HG03442 (cell line): ENCODE data around the gene PAX9.

ENCODE experiments used
- ATAC-seq: cut with Tn5 transposase; IDR thresholded peaks from one replicate; pipeline ENCODE4 v1.9.1; 2021; ENCODE audit warnings: mild to moderate bottlenecking, moderate library complexity; ENCODE audit not compliant: unreplicated experiment

PAX9 gene

DNA sequence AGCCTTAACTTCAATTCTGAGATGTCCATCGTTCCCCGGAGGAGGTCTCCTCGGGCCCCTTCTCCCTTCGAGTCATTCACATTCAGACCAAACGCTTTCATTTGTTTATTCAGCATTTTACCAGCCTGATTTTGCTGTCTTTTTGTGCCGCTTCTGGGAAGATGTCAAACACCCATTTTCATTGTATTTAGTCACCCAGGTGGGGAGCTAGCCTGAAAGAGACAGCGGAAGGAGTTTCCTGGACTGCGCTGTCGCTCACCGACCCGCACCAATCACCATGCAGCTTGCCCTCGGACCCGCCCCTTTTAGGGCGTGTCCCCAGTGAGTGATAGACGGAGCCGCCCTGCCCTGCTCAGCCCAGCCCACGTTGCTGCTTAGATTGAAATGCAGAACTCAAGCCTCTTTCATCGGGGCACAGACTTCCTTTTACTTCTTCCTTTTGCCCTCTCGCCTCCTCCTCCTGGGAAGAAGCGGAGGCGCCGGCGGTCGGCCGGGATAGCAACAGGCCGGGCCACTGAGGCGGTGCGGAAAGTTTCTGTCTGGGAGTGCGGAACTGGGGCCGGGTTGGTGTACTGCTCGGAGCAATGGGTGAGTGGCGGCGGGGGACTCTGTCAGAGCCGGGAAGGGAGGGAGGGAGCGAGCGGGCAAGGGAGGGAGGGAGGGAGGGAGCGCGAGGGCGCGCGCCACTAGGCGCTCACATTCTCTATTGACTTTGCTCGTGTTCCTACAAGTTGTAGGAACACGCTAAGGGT lies at the start of gene PAX9:
Gene PAX9, plus strand, starts transcription at position 355 of the 752 bp plus-strand sequence. Its CDS starts 230 bp downstream, at position 585.
- peak; percentile 83 for ATAC-seq

DNA sequence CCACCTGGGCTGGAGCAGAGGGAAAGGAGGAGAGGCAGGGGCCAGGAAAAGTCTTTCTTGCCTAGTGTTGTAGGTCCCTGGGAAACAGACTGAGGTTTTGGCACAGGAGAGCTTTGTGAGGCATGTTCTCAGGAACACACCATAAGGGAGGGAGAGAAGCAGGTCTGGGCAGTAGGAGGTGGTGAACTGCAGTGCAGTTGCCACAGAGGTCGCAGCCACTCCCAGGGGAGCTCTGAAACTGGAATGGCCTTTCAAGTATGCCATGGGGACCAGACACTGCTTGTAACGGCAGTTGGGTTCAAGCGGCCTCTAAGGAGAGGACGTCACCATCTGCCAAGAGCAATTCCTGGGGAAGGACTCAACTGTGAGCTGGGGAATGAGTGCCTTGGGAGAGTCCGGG lies 43.8 kb upstream of the PAX9 start:
- no peak for ATAC-seq

DNA sequence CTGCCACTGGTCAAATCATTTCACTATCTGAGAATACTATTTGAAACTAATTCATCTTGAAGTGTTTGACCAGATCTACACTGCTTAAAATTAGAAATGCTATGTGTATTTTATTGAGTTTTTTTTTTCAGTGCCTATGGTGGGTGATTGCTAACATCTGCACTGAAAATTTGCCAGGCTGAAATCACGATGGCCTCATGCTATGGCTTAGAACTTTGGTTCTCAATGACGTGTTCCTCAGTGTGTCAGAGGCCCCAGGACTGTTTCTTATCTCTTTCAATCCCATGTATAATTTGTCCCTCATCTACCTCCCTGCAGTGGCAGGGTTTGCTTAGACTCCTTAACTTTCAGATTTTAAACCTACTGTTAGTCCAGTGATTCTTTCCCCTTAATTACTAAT lies 43.0 kb upstream of the PAX9 start:
- no peak for ATAC-seq

DNA sequence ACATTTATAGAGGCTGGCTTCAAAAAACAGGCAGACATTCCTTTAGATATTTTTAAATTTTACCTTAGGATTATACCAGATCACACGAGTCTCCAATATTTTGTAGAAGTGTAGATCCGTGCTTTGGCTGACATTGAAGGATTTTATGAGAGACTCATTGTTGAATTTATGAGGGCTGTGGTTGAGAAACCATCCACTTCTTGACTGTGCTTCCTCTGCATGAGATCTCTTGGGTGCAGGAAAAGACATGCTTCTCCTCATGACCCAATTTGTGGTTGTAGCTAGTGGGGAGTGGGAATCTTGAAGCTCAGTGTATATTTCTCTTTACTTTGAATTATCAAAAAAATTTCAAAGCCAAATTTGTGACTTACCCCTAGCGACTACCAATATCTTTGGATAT lies 42.5 kb upstream of the PAX9 start:
- ATAC-seq, result no peak

DNA sequence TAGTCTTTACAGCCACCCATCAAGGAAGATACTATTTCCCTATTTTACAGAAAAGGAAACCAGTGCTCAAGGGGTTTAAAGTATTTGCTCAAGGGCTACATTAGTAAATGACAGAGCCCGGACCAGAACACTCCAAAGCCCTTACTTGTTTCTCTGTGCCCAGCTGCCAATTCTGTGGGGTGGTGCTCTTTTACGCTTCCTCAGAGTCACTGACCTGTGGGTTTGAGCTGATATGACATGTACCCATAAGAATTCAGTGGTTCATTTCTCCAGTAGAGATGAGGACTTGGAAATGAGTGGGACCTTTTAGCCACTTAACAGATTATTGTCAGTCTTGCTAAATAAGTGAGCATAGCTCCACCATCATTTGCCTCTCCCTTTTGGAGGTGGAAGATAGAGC lies 41.8 kb upstream of the PAX9 start:
- no peak for ATAC-seq

DNA sequence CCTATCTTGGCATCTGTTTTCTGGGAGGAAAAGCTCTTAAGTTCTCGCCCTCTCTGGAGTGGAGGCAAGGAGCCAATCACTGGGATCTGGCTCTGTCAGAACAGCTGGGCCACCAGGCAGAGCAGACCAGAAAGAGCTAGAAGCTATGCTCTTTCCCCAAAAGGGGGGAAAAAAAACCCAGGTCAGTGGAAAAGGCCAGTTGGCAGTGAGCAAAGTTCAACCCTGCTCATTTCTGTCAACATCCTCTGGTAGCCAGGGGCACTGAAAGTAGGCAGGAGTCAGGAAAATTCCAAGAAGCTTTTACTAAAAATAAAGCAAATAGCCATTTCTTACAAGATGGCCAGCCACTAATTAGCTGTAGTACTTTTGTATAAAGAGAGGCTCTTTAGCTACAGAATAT lies 36.6 kb upstream of the PAX9 start:
- no peak for ATAC-seq

DNA sequence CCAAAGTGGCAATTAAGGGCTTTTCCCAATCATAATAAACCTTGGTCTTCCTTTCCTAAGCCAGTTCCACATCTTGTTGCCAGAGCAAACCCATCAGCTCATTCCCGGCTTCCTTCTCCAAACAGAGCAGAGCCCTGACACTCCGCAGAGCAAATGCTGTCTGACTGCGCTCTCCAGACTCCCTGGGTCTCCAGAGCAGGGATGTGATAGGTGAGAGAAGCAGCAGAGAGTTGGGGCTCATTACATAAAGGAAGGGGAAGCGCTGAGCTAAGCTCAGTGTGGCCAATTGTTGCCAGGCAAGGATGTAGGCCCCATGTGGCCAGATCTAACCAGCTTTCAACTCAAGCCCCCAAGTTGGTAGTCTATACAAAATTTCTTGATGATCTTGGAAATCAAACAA lies 36.2 kb upstream of the PAX9 start:
- ATAC-seq, result no peak

DNA sequence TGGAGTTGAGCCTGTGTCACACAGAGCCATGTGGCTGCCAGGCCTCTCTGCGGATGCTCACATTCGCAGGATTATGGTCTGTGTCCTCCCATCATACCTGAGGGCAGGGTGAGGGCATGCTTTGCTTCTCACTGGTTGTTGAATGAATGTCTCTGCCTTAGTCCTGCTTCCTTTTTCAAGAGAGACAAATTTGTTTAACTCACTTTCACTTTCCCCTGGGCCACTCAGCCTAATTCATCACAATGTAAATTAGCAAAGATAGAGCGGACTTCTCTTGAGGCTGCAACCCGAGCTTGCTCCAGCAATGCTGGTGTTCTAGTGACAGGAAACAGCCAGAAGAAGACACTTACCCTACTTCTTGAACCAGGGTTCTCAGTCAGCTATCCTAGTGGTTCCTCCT lies 35.5 kb upstream of the PAX9 start:
- peak; percentile 60 for ATAC-seq

DNA sequence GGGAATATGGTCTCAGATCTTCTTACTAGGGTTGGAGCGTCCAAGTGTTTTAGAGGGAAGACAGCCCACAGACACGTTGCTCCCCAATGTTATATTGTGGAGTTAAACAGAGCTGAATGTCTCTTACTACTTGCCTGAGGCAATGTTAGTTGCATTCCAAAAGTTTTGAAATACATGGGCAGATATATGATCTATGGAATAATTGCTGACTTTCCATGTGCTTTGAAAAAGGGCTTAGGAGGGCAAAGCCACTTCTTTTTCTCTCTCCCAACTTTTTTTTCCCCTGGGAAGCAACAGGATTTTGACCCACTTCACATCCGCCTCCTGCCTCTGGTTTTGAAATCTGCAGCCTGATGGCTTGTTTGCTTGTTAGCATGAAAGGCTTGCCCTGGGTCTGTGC lies 33.7 kb upstream of the PAX9 start:
- ATAC-seq, result no peak

DNA sequence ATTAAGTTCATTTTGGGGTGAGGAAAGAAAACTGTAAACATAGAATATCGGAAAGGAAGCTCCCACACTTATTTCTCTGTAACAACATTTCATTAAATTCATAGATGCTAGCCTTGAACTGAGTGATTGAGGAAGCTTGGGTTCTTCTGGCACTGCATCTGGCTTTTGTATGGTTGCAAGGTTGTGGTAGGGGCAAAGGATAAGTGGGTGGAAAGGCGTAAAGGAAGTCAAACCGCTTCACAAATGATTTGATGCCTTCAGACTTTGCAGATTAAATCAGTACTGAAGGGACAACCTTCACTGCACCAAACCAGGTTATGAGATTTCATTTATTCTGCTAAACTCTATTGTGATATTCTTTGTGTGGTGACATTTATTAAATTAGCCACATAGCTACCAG lies 28.1 kb upstream of the PAX9 start:
- ATAC-seq, result no peak

DNA sequence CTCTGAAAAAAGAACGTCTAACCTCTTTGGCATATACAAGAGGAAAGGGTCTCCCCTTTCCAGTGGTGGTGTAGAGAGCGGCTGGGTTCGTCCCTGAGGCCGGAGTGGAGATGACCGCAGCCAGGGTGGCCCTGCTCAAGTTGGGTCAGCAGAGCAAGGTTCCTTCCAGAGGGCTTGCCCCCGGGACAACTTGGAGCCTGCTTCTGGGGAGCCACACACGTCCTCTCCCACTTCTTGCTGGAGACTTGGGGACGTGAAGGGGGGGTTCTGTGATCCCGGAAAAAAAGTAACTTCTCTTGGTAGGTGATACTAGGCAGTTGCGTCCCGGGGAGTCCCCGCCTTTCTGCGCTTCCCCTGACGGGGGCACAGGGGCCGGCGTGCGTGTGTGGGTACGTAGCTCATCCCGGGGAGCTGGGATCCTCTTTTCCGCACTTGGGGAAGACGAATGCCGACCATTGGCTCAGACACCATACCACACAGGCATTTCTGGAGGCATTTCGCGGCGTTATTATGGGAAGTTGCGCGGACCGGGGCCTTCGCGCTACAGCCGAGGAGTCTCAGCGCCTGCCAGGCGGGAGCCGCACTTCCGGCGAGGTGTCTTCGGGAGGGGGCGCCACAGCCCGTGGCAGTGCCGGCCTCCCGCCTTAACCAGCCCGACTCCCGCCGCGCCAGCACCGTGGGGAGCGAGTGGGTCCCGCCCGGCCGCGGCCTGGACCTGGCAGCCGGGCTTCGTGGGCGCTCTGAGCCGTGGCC lies 14.8 kb upstream of the PAX9 start:
- no peak for ATAC-seq

DNA sequence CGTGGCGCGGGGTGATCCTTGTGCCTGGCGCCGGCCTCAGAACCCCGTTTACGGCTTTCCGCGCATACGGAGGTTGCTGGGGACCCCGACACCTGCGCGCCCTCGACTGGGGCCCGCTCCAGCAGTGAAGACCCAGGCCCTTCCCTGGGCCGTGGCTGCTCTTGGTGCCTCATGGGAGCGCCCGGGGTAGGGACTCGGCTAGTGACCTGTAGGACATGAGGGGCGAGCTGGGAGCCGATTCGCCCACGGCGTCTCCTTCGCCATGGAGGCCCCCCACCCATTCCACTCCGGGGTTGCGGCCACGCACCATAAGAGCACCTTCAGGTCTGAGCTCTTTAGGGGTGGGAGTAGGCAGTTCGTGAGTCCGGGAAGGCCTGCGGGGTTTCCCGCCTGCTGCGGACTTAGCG lies 14.2 kb upstream of the PAX9 start:
- no peak for ATAC-seq

DNA sequence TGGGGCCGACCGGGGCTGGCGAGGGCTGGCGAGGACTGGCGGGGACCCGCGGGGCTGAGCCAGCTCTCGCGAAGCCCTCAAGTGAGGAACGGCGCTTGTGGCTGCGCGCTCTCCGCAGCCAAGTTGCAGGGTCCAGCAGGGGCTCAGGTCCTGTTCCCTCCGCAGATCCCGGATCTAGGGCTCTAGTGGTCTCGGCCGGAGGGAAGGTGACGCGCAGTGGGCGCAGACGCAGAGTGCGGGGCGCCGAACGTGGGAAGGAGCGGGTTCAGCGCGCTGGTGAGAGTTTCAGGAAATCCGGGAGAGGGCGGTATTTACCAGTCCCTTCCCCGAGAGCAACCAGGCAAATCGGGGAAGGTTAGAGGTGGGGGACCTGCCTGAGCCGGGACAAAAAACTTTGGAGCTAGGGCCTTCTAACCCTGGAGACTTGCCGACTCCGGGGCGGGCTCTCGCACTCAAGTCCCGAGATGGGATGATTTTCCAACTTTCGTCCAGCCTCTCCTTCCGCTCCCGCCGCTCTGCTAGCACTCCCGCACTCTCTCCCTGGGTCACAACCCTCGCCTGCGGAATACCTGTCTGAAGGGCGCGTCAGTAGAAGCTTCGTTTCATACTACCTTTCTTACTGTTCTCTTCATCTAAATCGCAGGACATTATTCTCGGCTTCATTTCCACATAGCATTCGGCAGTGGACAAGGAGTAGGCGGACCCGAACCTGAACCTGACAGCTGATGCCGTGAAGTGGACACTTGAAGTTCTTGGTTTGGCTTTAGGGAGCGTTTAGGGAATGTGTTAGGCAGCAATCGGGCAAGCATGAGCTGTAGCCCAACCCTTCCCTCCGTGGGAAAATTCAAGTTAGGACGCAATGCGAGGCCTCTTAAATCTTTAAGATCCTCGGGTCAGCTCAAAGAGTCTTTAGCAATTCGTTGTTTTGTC lies 13.6 kb upstream of the PAX9 start:
- no peak for ATAC-seq

DNA sequence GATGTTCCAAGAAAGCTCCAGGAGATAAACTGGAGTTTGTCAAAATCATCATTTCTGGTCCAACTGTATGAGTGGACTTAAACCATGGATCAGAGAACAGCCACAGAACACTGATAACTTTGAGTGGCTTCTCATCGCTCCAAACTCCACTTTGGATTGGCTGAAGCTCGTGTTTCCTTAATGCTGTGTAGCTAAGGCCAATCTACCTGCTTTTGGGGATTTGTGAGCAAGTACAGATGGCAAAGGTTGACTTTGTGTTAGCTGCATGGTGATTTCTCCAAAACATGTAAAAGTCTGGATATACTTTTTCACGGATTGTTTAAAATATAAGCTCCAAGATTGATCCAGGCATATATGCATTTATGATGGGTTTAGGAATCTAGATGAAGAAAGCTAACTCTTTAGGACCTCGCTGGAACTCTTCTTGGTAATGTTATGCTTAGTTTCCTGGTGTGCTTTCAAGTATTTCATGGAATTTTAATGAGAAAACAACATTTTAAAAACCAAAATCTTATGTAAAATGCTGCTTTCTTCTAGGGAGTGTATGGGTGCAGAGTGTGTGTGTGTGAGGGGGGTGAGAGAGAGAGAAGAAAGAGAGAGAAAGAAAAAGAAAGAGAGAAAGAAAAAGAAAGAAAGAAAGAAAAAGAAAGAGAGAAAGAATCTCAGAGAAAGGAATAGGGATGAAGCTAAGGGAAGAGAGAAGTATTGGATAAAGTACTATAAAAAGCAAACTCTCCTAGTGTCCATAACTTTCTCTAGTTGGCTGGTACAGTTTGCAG lies 11.6 kb upstream of the PAX9 start:
- no peak for ATAC-seq

DNA sequence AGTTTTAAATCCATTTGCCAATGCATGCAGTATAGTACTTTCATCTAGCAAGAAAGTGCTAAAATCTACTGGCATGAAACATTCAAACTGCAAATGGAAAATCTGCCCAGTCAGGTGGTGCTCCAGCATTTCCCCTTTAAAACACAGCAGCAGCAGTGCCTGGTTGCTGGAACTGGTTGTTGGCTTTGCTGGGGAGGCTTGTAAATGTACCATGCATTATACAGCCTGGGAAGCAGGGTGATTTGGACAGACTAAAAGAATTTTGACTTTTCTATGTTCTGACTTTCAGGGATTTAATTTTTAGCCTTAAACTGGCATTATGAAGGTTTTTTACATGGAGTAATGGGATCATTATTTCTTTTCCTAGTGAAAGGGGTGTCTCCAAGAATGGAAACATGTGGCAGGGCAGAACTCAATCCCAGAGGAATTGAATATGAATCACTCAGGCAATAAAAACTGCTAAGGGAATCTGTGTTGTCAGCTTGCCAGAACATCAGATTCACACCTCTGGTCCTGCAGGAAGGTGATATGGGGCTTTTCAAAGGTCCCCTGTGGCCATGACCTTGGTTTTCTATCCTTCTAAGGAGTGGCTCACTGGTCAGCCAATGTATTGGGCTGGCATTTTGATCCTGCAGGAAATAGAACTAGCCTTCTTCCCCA lies 9.0 kb upstream of the PAX9 start:
- ATAC-seq, result no peak

DNA sequence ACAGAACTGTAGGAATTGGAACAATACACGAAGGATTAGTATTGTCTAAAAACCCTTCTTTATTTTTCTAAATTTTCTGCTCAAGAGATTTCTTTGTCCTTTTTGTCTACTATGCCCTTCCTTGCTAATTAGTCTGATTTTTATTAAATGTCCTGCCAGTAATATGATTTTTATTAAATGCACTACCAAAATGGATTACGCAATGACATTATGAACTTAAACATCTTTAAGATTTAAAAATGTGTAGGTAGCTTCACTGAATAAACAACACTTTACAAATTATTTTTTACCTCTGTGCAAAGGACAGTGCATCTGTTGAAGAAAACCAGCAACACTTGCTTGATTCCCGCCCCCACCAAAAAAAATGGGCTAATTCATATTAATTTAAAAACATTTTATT lies 8.2 kb upstream of the PAX9 start:
- ATAC-seq, result no peak

DNA sequence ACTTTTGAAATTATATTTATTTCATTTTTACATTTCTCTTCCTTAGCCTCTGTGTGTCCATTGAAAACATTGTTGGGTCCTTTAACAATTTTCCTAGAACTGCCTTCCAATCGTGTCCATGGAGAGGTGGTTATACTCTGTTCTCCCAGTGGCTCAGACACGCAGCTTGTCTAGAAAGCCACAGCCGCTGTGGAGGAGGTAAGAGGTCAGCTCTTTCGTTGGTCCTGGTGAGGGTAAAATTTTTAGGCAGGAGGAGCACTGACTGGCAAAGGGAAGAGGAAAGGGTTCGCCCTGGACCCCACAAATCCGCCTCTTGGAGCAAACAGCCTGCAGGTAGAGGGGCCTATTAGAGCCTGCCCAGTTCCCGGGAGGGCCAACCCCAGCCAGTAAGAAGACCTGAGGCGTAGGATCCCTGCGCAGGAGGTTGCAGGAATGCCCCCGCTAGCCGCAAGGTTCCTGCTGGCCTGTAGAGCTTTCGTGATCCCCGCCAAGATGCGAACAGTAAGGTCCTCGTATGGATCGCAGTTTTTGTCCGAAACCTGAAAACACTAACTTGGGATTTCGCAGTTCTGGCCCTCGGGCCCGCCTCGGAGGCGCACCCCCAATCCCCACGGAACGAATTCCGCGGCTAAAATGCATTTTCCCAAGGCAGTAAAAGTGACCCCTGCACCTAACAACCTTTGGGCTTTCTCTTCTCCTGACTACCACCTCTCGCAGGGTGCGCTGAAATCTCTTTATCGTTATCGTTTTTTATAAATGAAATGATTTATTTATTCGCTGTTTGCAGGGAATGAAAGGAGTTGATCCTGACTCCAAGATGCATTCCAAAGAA lies 7.5 kb upstream of the PAX9 start:
- no peak for ATAC-seq

DNA sequence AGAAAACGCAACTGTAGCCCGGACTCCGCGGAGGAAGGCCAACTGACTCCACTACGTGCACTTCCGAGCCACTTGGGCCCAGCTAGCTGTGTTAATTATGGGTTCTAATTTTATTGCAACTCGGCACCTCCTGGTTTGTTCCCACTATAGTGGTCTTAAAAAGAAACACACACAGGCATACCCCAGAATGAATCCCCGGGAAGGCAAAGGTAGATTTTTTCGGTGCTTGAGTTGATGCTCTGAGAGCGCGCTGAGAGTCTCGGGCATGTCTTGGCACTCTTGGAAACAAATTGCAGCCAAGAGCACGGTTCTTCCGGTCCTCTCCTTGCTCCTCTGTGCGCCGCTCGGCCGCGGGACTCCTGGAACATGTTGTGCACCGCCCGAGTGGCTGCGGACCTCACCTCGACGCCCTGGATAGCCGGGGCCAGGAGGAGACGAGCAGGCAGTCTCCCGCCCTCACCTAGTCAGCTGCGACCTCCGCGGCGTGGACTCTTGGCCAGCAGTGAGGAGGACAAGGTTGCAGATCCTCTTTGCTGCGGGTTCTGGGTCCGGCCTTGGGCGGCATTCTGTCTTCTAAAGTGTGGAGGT lies 6.8 kb upstream of the PAX9 start:
- ATAC-seq, result no peak

DNA sequence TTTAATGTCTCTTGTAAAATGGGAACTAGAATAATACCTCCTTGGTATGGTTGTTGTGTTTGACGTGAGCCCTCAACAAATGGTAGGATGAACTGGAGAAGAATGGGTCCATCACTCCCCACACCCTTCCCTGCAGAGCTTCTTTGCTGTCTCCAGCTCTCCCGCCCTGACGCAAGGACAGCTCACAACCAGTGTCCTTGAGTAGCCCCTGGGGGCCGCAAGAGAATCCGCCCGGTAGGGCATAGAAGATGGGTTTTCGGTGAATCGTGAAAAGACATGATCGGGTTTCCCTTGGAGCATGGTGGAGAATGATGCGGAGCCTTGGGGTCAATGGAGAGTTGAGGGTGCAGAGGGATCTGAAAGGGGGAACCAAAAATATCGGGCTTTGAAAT lies 6.1 kb upstream of the PAX9 start:
- no peak for ATAC-seq
